A549 (cell line): ENCODE measurements around the gene FIZ1. TPM values are rescaled to one million over a fixed set of nuclear protein-coding genes. Genes with fewer than 3 reads are reported as not detected.
A peak's percentile ranks its signal among the peaks of the same experiment; 100 is the strongest.

Experiments used
- ATAC-seq, 2 experiments: fragments of 200-7000 bp in 1 of 2; fragments of >200 bp in 1 of 2; cut with Nextera tagmentation in 1 of 2; cut with Tn5 transposase in 1 of 2; 3 replicates each; pipeline versions ENCODE4 v1.8.0 to v1.9.1; 2018 to 2020; ENCODE audit warnings: mild to moderate bottlenecking in 1 of 2, moderate library complexity in 1 of 2
- CTCF ChIA-PET: fragments of 300-600 bp; sonication (Branson Sonifier 250); formaldehyde crosslinking; extraction: SDS; loops from one replicate; lab custom pipeline; 2021; ENCODE audit warnings: antibody characterized with exemption, inconsistent platforms; lab: Yijun Ruan, JAX
- POLR2A ChIA-PET: fragments of 350-600 bp; formaldehyde crosslinking; extraction: SDS; loops from one replicate; lab custom pipeline; 2021; ENCODE audit warnings: antibody characterized with exemption, inconsistent platforms; lab: Yijun Ruan, JAX
- DNase-seq, 2 experiments: peaks; one replicate each; pipeline versions ENCODE4 v3.0.0 to v3.0.0-alpha.2; 2011 to 2016; ENCODE audit warnings: low read depth in 1 of 2, low spot score in 1 of 2
- FAIRE-seq: peaks from 2 replicates; lab custom pipeline; 2011; peaks lifted over from hg19 to GRCh38; lab: Jason Lieb, UNC
- H3K27ac ChIP-seq, 2 experiments: fragments of >200 bp; sonication (Bioruptor Twin); formaldehyde crosslinking; 3 replicates each; pipeline ENCODE4 v1.5.1; 2016 to 2017
- H3K4me1 ChIP-seq: fragments of >200 bp; sonication (Bioruptor Twin); formaldehyde crosslinking; 3 replicates; pipeline ENCODE4 v1.6.1; 2016
- H3K4me2 ChIP-seq: fragments of >200 bp; sonication (Bioruptor Twin); formaldehyde crosslinking; 3 replicates; pipeline ENCODE4 v1.6.1; 2016
- H3K4me3 ChIP-seq: fragments of >200 bp; sonication (Bioruptor Twin); formaldehyde crosslinking; 3 replicates; pipeline ENCODE4 v1.5.1; 2016
- H3K9me3 ChIP-seq: fragments of >200 bp; sonication (Bioruptor Twin); formaldehyde crosslinking; 3 replicates; pipeline ENCODE4 v1.6.1; 2016
- BHLHE40 ChIP-seq: IDR thresholded peaks from 2 replicates; pipeline ENCODE4 v1.6.1; 2012; ENCODE audit warnings: low read depth, low read length, inconsistent platforms
- CHD2 ChIP-seq: fragments of 150-350 bp; IDR thresholded peaks from 2 replicates; pipeline ENCODE4 v1.6.1; 2014; ENCODE audit warnings: low read length; ENCODE audit not compliant: partially characterized antibody
- CHD4 ChIP-seq: fragments of 200-600 bp; sonication (generic); IDR thresholded peaks from 2 replicates; pipeline ENCODE4 v1.6.1; 2016; ENCODE audit warnings: antibody characterized with exemption, mild to moderate bottlenecking, borderline replicate concordance
- EHMT2 ChIP-seq: fragments of 200-600 bp; sonication (generic); IDR thresholded peaks from 2 replicates; pipeline ENCODE4 v1.6.1; 2016; ENCODE audit warnings: antibody characterized with exemption, low read depth, mild to moderate bottlenecking, moderate library complexity
- EP300 ChIP-seq, 2 experiments: fragments of >200 bp; sonication (Bioruptor Twin); formaldehyde crosslinking; IDR thresholded peaks; 2 replicates in 1 of 2; 3 replicates in 1 of 2; pipeline ENCODE4 v1.6.1; 2016 to 2017
- FOSB ChIP-seq: fragments of 250-450 bp; sonication (Bioruptor Pico); IDR thresholded peaks from 2 replicates; pipeline ENCODE4 v1.5.0; 2020; ENCODE audit warnings: mild to moderate bottlenecking, moderate library complexity
- FOSL2 ChIP-seq, 2 experiments: fragments of 450-650 bp in 1 of 2; fragments of >200 bp in 1 of 2; sonication (Bioruptor Twin) in 1 of 2; formaldehyde crosslinking; IDR thresholded peaks; 2 replicates each; pipeline versions ENCODE4 v1.5.0 to v1.6.1; 2016 to 2020; ENCODE audit warnings: mild to moderate bottlenecking in 1 of 2, moderate library complexity in 1 of 2
- FOXS1 ChIP-seq: fragments of 250-450 bp; sonication (Bioruptor Pico); IDR thresholded peaks from 2 replicates; pipeline ENCODE4 v1.5.0; 2020; ENCODE audit warnings: mild to moderate bottlenecking, moderate library complexity
- HES2 ChIP-seq: fragments of >200 bp; sonication (Bioruptor Twin); formaldehyde crosslinking; IDR thresholded peaks from 2 replicates; pipeline ENCODE4 v1.6.1; 2016
- HEYL ChIP-seq: fragments of 250-450 bp; sonication (Bioruptor Pico); IDR thresholded peaks from 2 replicates; pipeline ENCODE4 v1.8.0; 2021; ENCODE audit warnings: mild to moderate bottlenecking, moderate library complexity
- HMGXB4 ChIP-seq: fragments of 250-450 bp; sonication (Bioruptor Pico); IDR thresholded peaks from 2 replicates; pipeline ENCODE4 v1.5.0; 2021; ENCODE audit warnings: mild to moderate bottlenecking, moderate library complexity, borderline replicate concordance
- KDM1A ChIP-seq: fragments of 200-600 bp; sonication (generic); IDR thresholded peaks from 2 replicates; pipeline ENCODE4 v1.6.1; 2016; ENCODE audit warnings: low read depth, mild to moderate bottlenecking
- MAFK ChIP-seq: fragments of 450-650 bp; IDR thresholded peaks from 2 replicates; pipeline ENCODE4 v1.6.1; 2014; ENCODE audit not compliant: partially characterized antibody
- NFE2L2 ChIP-seq: fragments of 150-350 bp; conservative IDR thresholded peaks from 2 replicates; pipeline ENCODE4 v1.6.1; 2014; ENCODE audit warnings: low read length
- NR3C1 ChIP-seq: fragments of >200 bp; sonication (Bioruptor Twin); formaldehyde crosslinking; IDR thresholded peaks from 3 replicates; pipeline ENCODE4 v1.6.1; 2017
- PBX3 ChIP-seq: IDR thresholded peaks from 2 replicates; pipeline ENCODE4 v1.6.1; 2012
- PHF8 ChIP-seq: fragments of 200-600 bp; sonication (generic); IDR thresholded peaks from 2 replicates; pipeline ENCODE4 v1.6.1; 2016; ENCODE audit warnings: low read depth, mild to moderate bottlenecking, antibody characterized with exemption, moderate library complexity, borderline replicate concordance
- RNF2 ChIP-seq: fragments of 200-600 bp; sonication (generic); IDR thresholded peaks from 2 replicates; pipeline ENCODE4 v1.6.1; 2016; ENCODE audit warnings: low read depth, mild to moderate bottlenecking, antibody characterized with exemption, moderate library complexity, borderline replicate concordance
- SMC3 ChIP-seq: fragments of >200 bp; sonication (Bioruptor Twin); formaldehyde crosslinking; IDR thresholded peaks from 3 replicates; pipeline ENCODE4 v1.6.1; 2018; ENCODE audit warnings: inconsistent platforms
- SREBF2 ChIP-seq: fragments of 450-650 bp; IDR thresholded peaks from 2 replicates; pipeline ENCODE4 v1.6.1; 2014; ENCODE audit warnings: mild to moderate bottlenecking, moderate library complexity
- USF2 ChIP-seq: fragments of 450-650 bp; IDR thresholded peaks from 2 replicates; pipeline ENCODE4 v1.6.1; 2014; ENCODE audit warnings: antibody characterized with exemption
- ZC3H11A ChIP-seq: fragments of 450-650 bp; IDR thresholded peaks from 2 replicates; pipeline ENCODE4 v1.6.1; 2014; ENCODE audit warnings: antibody characterized with exemption, mild to moderate bottlenecking
- ZNF302 ChIP-seq: fragments of 250-450 bp; sonication (Bioruptor Pico); IDR thresholded peaks from 2 replicates; pipeline ENCODE4 v1.9.0; 2021; ENCODE audit warnings: inconsistent platforms, mild to moderate bottlenecking, moderate library complexity
- WGBS: methylation state at CpG from one replicate; pipeline ENCODE4 v1.1.6; 2017; ENCODE audit errors: missing lambda C conversion rate; 5-methylcytosine and 5-hydroxymethylcytosine counted together
- polyA plus RNA-seq, 4 experiments: library from polyadenylated mRNA; depleted of rRNA in 3 of 4; stranded (reverse); fragments of >200 nt; fragmentation: RNase III in 1 of 4; extraction: RNeasy Plus Mini Kit Qiagen cat#74134 plus additional on column Dnase treatment in 1 of 4; gene quantifications; 2 replicates in 3 of 4; 3 replicates in 1 of 4; pipeline ENCODE4 v1.2.3, GENCODE V29; 2011 to 2017

The FIZ1 gene
- polyA plus RNA-seq, 2 of the 4 experiments (the other 2 are of a cell fraction) = 10.3 to 16.9 TPM

GRCh38 chr19:55603115-55603514 is 3.8 kb upstream of the FIZ1 start:
- no peak for DNase-seq
- no peak for FAIRE-seq
- TF ChIP-seq FOSB (CRISPR knock-in tag) (no peak), BHLHE40 (no peak), USF2 (no peak), HMGXB4 (no peak), ZC3H11A (no peak), SMC3 (no peak), PBX3 (no peak), EP300 (IDR thresholded peaks at IDR 0.05) (no peak), FOXS1 (CRISPR knock-in tag) (no peak), EHMT2 (no peak), ZNF302 (CRISPR knock-in tag) (no peak), RNF2 (no peak), NR3C1 (no peak), SREBF2 (no peak), CHD2 (no peak), NFE2L2 (no peak)
- no peaks in the 10 kb centered on the region for H3K9me3 ChIP-seq
- H3K4me1 ChIP-seq = peaks cover 28% of the 10 kb centered on the region
- ChIA-PET CTCF (interaction anchor here (1.2 to 16.7 kb wide), 2 partner anchors 93 to 442 kb away, joined by 3 to 348 read pairs; no protein-coding TSS in a partner anchor), POLR2A (no interaction called here)
- WGBS = 95% methylated on average over 21 of the region's 21 CpGs
- H3K4me3 ChIP-seq = no peak overlapping the region
- no peak overlapping the region for H3K4me2 ChIP-seq
- ATAC-seq = no peak
- 0 out of 6 replicates have a peak overlapping the region, but pooled peaks of 1 of the 2 experiments have one; percentile 95 for H3K27ac ChIP-seq

- FAIRE-seq = no peak
- Histone ChIP-seq H3K4me3 (no peak overlapping the region), H3K4me1 (peaks cover 29% of the 10 kb centered on the region)
- TF ChIP-seq MAFK = no peak
- TF ChIP-seq FOSL2 (IDR thresholded peaks at IDR 0.05) = no peak
- TF ChIP-seq FOSL2 (CRISPR knock-in tag; IDR thresholded peaks at IDR 0.05) = no peak
- TF ChIP-seq KDM1A = no peak
- TF ChIP-seq HES2 = no peak
- no peak for TF ChIP-seq PHF8
- no peak for TF ChIP-seq CHD4
- TF ChIP-seq HEYL (CRISPR knock-in tag) = no peak
- TF ChIP-seq, all 56 proteins: peak for 0
- ChIA-PET POLR2A (no interaction called here), CTCF (interaction anchor here (0.7 to 16.7 kb wide), 5 partner anchors 14 to 135 kb away, joined by 3 to 348 read pairs (median 3); no protein-coding TSS in a partner anchor)
- no peak for ATAC-seq
- Histone ChIP-seq H3K4me2 (no peak overlapping the region), H3K27ac (peak overlapping the region in 1 of 2 experiments; percentile 96; a peak in 3 of 6 replicates), H3K9me3 (no peaks in the 10 kb centered on the region)
- WGBS = 97% methylated on average over 60 of the region's 60 CpGs
- no peak for DNase-seq
Observed at GRCh38 chr19:55602104-55603001, 3.0 kb upstream of the FIZ1 start.
